NCI-H2196 treated with DMSO at 0.1 percent for 48 hours (cell line): Measurements from ENCODE around the gene FBXL16.

Source experiments
- DNase-seq: peaks from one replicate; lab custom pipeline; 2025; ENCODE audit not compliant: unreplicated experiment; lab: John Stamatoyannopoulos, UW

The FBXL16 gene

GRCh38 chr16:724188-725040 lies 18.8 kb upstream of the FBXL16 start:
- DNase-seq, result no peak

GRCh38 chr16:723695-724094 lies 18.1 kb upstream of the FBXL16 start:
- no peak for DNase-seq

GRCh38 chr16:722835-723633 lies 17.4 kb upstream of the FBXL16 start:
- DNase-seq, result no peak

- no peak for DNase-seq
These were observed 16.4 kb upstream of the FBXL16 start for GRCh38 chr16:721765-722540.

- DNase-seq, result peak; percentile 93
These were observed 15.6 kb upstream of the FBXL16 start, which contains the start of gene ANTKMT for GRCh38 chr16:720990-721764. ANTKMT (plus strand) TSS chr16:721146; CDS start chr16:721275, 129 bp downstream.

- peak; percentile 76 for DNase-seq
These were observed 14.9 kb upstream of the FBXL16 start for GRCh38 chr16:720447-720989.

- DNase-seq, result peak; percentile 35
These were observed 14.3 kb upstream of the FBXL16 start for GRCh38 chr16:719815-720446.

- DNase-seq, result no peak
These were observed 13.3 kb upstream of the FBXL16 start for GRCh38 chr16:718922-719321.

GRCh38 chr16:718389-718788 lies 12.8 kb upstream of the FBXL16 start:
- no peak for DNase-seq

- DNase-seq, result no peak
These were observed 12.0 kb upstream of the FBXL16 start for GRCh38 chr16:717450-718245.

- no peak for DNase-seq
These were observed 11.2 kb upstream of the FBXL16 start for GRCh38 chr16:716768-717325.

- DNase-seq, result peak; percentile 62
These were observed 10.6 kb upstream of the FBXL16 start for GRCh38 chr16:716200-716568.

- no peak for DNase-seq
These were observed 10.0 kb upstream of the FBXL16 start for GRCh38 chr16:715477-716199.

- DNase-seq, result peak; percentile 81
These were observed 9.2 kb upstream of the FBXL16 start, which contains the start of gene METRN for GRCh38 chr16:714558-715476. METRN (plus strand) TSS chr16:715118; CDS start chr16:715290, 172 bp downstream.

GRCh38 chr16:714079-714478 lies 8.5 kb upstream of the FBXL16 start:
- DNase-seq, result no peak

GRCh38 chr16:712740-713250 lies 7.2 kb upstream of the FBXL16 start:
- DNase-seq, result peak; percentile 25
